ENCODE results near the gene EHMT1. TPM values are rescaled to one million over a fixed set of nuclear protein-coding genes. Genes with fewer than 3 reads are reported as not detected.

Gene EHMT1
- total RNA-seq, 1 experiment from 2014 or later, result 46.0 TPM

DNA sequence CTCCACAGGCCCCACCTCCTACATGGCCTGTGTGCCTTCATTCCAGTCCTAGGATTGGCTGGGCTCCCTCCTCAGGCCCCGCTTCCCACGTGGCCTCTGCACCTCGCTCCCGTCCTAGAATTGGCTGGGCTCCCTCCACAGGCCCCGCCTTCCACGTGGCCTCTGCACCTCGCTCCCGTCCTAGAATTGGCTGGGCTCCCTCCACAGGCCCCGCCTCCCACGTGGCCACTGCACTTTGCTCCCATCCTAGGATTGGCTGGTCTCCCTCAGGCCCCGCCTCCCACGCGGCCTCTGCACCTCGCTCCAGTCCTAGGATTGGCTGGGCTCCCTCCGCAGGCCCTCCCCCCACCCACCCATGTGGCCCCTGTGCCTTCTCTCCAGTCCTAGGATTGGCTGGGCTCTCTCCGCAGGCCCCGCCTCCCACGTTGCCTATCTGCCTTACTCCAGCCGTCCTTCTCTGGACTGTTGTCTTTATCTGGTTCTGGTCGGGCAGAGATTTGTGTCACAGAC lies 213.4 kb downstream of the EHMT1 start:
- no peak for DNase-seq (ENCODE audit: low read depth)
- in situ Hi-C loops (cut with HindIII; ENCODE audit: low pct_unique_long_range_greater_than_20kb, low sequenced_read_pairs), result no loop called here

GRCh38 chr9:137832830-137833590 lies 214.2 kb downstream of the EHMT1 start:
- DNase-seq (ENCODE audit: low read depth), result no peak
- in situ Hi-C loops (cut with HindIII; ENCODE audit: low pct_unique_long_range_greater_than_20kb, low sequenced_read_pairs), result no loop called here

- DNase-seq (ENCODE audit: low read depth), result no peak
- in situ Hi-C loops (cut with HindIII; ENCODE audit: low pct_unique_long_range_greater_than_20kb, low sequenced_read_pairs), result no loop called here
Measured at GRCh38 chr9:137833721-137834613, 215.2 kb downstream of the EHMT1 start.

GRCh38 chr9:137834846-137835546 lies 216.2 kb downstream of the EHMT1 start:
- in situ Hi-C loops (cut with HindIII; ENCODE audit: low pct_unique_long_range_greater_than_20kb, low sequenced_read_pairs), result no loop called here
- no peak for DNase-seq (ENCODE audit: low read depth)

- no peak for DNase-seq (ENCODE audit: low read depth)
- in situ Hi-C loops (cut with HindIII; ENCODE audit: low pct_unique_long_range_greater_than_20kb, low sequenced_read_pairs), result no loop called here
Measured at GRCh38 chr9:137836151-137836830, 217.5 kb downstream of the EHMT1 start.

DNA sequence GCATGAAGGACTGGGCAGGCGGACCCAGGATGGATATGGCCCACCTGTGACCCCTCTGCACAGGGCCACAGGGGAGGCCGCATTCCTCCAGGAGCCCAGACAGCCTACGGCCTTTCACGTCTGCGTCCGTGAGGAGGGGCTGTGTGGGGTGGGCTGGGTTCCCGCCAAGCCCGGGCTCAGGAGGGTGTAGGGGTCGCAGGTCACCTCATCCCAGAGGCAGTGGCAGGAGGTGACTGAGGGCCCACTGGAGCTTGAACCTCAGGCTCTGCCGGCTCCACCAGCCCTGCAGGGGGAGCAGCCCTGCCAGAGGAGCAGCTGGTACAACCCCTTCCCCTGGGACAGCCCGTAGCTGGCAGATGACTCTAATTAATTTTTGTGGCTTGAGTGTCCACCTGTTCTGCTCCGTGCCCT lies 218.0 kb downstream of the EHMT1 start:
- DNase-seq (ENCODE audit: low read depth), result no peak
- in situ Hi-C loops (cut with HindIII; ENCODE audit: low pct_unique_long_range_greater_than_20kb, low sequenced_read_pairs), result no loop called here

GRCh38 chr9:137837345-137838278 lies 218.8 kb downstream of the EHMT1 start:
- in situ Hi-C loops (cut with HindIII; ENCODE audit: low pct_unique_long_range_greater_than_20kb, low sequenced_read_pairs), result no loop called here
- no peak for DNase-seq (ENCODE audit: low read depth)

DNA sequence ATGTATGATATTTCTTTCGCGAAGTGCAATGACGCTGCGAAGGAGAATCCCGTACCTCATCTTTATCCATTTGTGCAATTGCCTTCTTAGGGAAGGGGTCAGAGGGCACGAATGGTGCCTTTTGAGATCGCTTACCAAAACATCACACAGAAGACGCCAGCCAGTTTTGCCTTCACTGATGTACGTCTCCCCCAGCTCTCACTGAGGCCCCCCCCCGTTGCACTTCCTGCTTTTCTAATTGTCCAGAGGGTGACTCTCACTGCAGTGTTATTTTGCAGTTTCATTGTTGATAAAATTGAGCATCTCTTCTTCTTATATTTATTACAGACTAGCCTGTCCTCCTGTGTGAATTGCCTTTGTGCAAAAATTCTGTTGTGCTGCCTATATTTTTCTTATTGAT lies 219.8 kb downstream of the EHMT1 start:
- in situ Hi-C loops (cut with HindIII; ENCODE audit: low pct_unique_long_range_greater_than_20kb, low sequenced_read_pairs), result no loop called here
- no peak for DNase-seq (ENCODE audit: low read depth)

DNA sequence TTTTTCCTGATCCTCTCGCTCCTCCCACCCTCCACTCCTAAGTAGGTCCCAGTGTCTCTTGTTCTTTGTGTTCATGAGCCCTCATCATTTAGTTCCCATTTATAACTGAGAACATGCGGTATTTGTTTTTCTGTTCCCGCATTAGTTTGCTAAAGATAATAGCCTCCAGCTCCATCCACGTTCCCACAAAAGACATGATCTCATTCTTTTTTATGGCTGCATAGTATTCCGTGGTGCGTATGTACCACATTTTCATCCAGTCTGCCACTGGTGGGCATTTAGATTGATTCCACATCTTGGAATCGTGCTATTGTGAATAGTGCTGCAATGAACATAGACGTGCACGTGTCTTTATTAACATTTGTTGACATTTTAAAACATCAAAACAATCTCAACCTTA lies 224.6 kb downstream of the EHMT1 start:
- in situ Hi-C loops (cut with HindIII; ENCODE audit: low pct_unique_long_range_greater_than_20kb, low sequenced_read_pairs), result no loop called here
- DNase-seq (ENCODE audit: low read depth), result no peak

DNA sequence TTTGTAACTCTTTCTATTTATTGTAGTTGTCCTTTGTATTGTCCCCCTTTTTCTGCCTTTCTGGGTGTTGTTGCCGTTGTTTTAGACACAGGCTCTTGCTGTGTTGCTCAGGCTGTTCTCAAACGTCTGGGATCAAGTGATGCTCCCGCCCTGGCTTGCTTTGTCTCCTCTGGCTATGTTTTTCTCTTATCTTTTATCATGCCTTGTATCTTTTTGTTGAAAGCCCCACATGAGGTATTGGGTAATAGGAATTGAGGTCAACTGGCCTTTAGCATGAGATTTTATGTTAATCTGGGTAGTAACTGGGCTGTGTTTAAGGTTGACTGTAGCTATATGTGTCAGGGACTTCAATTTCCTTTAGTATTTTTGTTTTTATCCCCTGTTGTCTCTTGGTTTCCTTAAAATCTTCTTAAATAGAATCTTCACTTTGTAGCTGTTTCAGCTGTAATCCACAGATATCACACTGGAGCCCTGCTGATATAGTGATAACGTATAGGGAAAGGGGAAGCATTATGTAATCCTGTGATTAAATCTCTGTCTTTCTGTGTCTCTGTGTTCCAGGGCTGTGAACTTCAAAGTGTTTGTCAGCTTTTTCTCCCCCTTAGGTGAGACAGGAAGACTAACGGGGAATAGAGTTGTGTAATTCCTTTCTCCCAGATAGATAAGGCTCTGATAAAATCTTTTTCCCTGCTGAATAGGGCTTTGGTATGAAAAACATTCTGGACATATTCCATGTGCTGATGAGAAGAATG lies 232.9 kb downstream of the EHMT1 start:
- DNase-seq (ENCODE audit: low read depth), result no peak
- in situ Hi-C loops (cut with HindIII; ENCODE audit: low pct_unique_long_range_greater_than_20kb, low sequenced_read_pairs), result no loop called here

- no peak for DNase-seq (ENCODE audit: low read depth)
- in situ Hi-C loops (cut with HindIII; ENCODE audit: low pct_unique_long_range_greater_than_20kb, low sequenced_read_pairs), result no loop called here
Measured at GRCh38 chr9:137853392-137853995, 234.7 kb downstream of the EHMT1 start.

DNA sequence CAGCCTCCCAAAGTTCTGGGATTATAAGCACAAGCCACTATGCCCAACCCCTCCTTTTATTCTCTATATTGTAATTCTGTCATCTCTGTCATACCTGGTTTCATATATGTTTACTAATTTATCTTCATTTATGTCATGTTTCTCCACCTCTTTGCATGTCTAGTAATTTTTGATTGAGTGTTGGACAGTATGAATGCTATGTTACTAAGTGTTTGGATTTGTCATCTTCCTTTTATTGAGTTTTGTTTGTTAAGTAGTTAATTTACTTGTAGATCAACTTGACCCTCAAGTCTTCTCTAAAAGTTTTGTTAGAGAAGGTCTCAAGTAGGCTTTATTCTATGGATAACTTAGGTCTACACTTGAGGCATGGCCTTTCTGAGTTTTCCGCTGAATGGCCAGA lies 241.6 kb downstream of the EHMT1 start:
- in situ Hi-C loops (cut with HindIII; ENCODE audit: low pct_unique_long_range_greater_than_20kb, low sequenced_read_pairs), result no loop called here
- no peak for DNase-seq (ENCODE audit: low read depth)

- in situ Hi-C loops (cut with HindIII; ENCODE audit: low pct_unique_long_range_greater_than_20kb, low sequenced_read_pairs), result no loop called here
- no peak for DNase-seq (ENCODE audit: low read depth)
Measured at GRCh38 chr9:137865581-137866145, 246.9 kb downstream of the EHMT1 start.

- no peak for DNase-seq (ENCODE audit: low read depth)
- in situ Hi-C loops (cut with HindIII; ENCODE audit: low pct_unique_long_range_greater_than_20kb, low sequenced_read_pairs), result no loop called here
Measured at GRCh38 chr9:137866226-137867141, 247.7 kb downstream of the EHMT1 start.

GRCh38 chr9:137870432-137870831 lies 251.6 kb downstream of the EHMT1 start:
- no peak for DNase-seq (ENCODE audit: low read depth)
- in situ Hi-C loops (cut with HindIII; ENCODE audit: low pct_unique_long_range_greater_than_20kb, low sequenced_read_pairs), result no loop called here
